Liver (tissue), 9 donors: Measurements from ENCODE around the gene TRIM26. TPM values are rescaled to one million over a fixed set of nuclear protein-coding genes. Genes with fewer than 3 reads are reported as not detected.

Source experiments
- DNase-seq: peaks from one replicate; pipeline ENCODE4 v3.0.0-alpha.2; 2017; ENCODE audit warnings: low spot score
- H3K27ac ChIP-seq, 2 donors: one replicate each; pipeline ENCODE4 v1.7.0; 2013; ENCODE audit warnings: inconsistent platforms in 2 of 2, low read length in 2 of 2, control low read depth in 1 of 2, low read depth in 1 of 2, mild to moderate bottlenecking in 1 of 2
- H3K27me3 ChIP-seq, 4 donors: one replicate each; pipeline versions ENCODE4 v1.6.1 to v1.7.0; 2013; ENCODE audit warnings: low read length in 3 of 4, inconsistent platforms in 1 of 4, mild to moderate bottlenecking in 1 of 4, moderate library complexity in 1 of 4; ENCODE audit not compliant: control insufficient read depth in 4 of 4, insufficient read depth in 4 of 4
- H3K36me3 ChIP-seq, 4 donors: one replicate each; pipeline versions ENCODE4 v1.6.1 to v1.7.0; 2013; ENCODE audit warnings: low read length in 3 of 4, mild to moderate bottlenecking in 3 of 4, low read depth in 1 of 4, moderate library complexity in 1 of 4; ENCODE audit not compliant: control insufficient read depth in 4 of 4, insufficient read depth in 3 of 4
- H3K4me1 ChIP-seq, 4 donors: one replicate each; pipeline versions ENCODE4 v1.6.1 to v1.7.0; 2013; ENCODE audit warnings: low read length in 3 of 4, mild to moderate bottlenecking in 3 of 4, moderate library complexity in 1 of 4; ENCODE audit not compliant: control insufficient read depth in 4 of 4, insufficient read depth in 4 of 4
- H3K4me3 ChIP-seq, 3 donors: one replicate each; pipeline versions ENCODE4 v1.6.1 to v1.7.0; 2013; ENCODE audit warnings: low read length in 3 of 3, control low read depth in 1 of 3, low read depth in 1 of 3, mild to moderate bottlenecking in 1 of 3
- H3K9ac ChIP-seq, 2 donors: one replicate each; pipeline ENCODE4 v1.7.0; 2013; ENCODE audit warnings: low read length in 2 of 2, mild to moderate bottlenecking in 2 of 2, moderate library complexity in 2 of 2, control low read depth in 1 of 2, low read depth in 1 of 2
- H3K9me3 ChIP-seq, 4 donors: one replicate each; pipeline versions ENCODE4 v1.6.1 to v1.7.0; 2013; ENCODE audit warnings: low read length in 3 of 4; ENCODE audit not compliant: control insufficient read depth in 4 of 4
- EGR1 ChIP-seq, 2 donors: IDR thresholded peaks; 2 replicates each; pipeline ENCODE4 v1.6.1; 2016 to 2018; ENCODE audit warnings: antibody characterized with exemption in 2 of 2, low read depth in 2 of 2
- FOXA1 ChIP-seq: IDR thresholded peaks from 2 replicates; pipeline ENCODE4 v1.6.1; 2016; ENCODE audit warnings: antibody characterized with exemption
- FOXA2 ChIP-seq: IDR thresholded peaks from 2 replicates; pipeline ENCODE4 v1.6.1; 2016; ENCODE audit warnings: antibody characterized with exemption
- GABPA ChIP-seq, 2 donors: IDR thresholded peaks in 1 of 2; conservative IDR thresholded peaks in 1 of 2; 2 replicates each; pipeline ENCODE4 v1.6.1; 2016; ENCODE audit warnings: antibody characterized with exemption in 2 of 2, mild to moderate bottlenecking in 1 of 2, moderate library complexity in 1 of 2
- HNF4A ChIP-seq, 2 donors: conservative IDR thresholded peaks; 2 replicates each; pipeline ENCODE4 v1.6.1; 2016; ENCODE audit warnings: antibody characterized with exemption in 2 of 2, mild to moderate bottlenecking in 2 of 2
- HNF4G ChIP-seq: IDR thresholded peaks from 2 replicates; pipeline ENCODE4 v1.6.1; 2016; ENCODE audit warnings: antibody characterized with exemption
- JUND ChIP-seq, 2 donors: IDR thresholded peaks; 2 replicates each; pipeline ENCODE4 v1.6.1; 2016; ENCODE audit warnings: antibody characterized with exemption in 2 of 2
- NR2F2 ChIP-seq: IDR thresholded peaks from 2 replicates; pipeline ENCODE4 v1.6.1; 2016; ENCODE audit warnings: antibody characterized with exemption
- RAD21 ChIP-seq, 2 donors: IDR thresholded peaks; 2 replicates each; pipeline ENCODE4 v1.6.1; 2016; ENCODE audit warnings: antibody characterized with exemption in 2 of 2, mild to moderate bottlenecking in 2 of 2
- RXRA ChIP-seq, 2 donors: IDR thresholded peaks; 2 replicates each; pipeline ENCODE4 v1.6.1; 2017 to 2018; ENCODE audit warnings: antibody characterized with exemption in 2 of 2, mild to moderate bottlenecking in 1 of 2
- SP1 ChIP-seq: IDR thresholded peaks from 2 replicates; pipeline ENCODE4 v1.6.1; 2018; ENCODE audit warnings: antibody characterized with exemption, mild to moderate bottlenecking
- TAF1 ChIP-seq: conservative IDR thresholded peaks from 2 replicates; pipeline ENCODE4 v1.6.1; 2016; ENCODE audit warnings: antibody characterized with exemption, mild to moderate bottlenecking
- YY1 ChIP-seq: IDR thresholded peaks from 2 replicates; pipeline ENCODE4 v1.6.1; 2016; ENCODE audit warnings: antibody characterized with exemption, mild to moderate bottlenecking
- ZBTB33 ChIP-seq: IDR thresholded peaks from 2 replicates; pipeline ENCODE4 v1.6.1; 2016; ENCODE audit warnings: antibody characterized with exemption
- WGBS: extraction: QIAGEN DNeasy Blood & Tissue Kit; methylation state at CpG from one replicate; pipeline ENCODE4 v1.1.7; 2013; 5-methylcytosine and 5-hydroxymethylcytosine counted together
- polyA plus RNA-seq, 2 donors: library from polyadenylated mRNA; stranded (reverse) in 1 of 2; unstranded in 1 of 2; fragments of 200-250 nt in 1 of 2; fragments of >200 nt in 1 of 2; fragmentation: Nextera tagmentation in 1 of 2; extraction: Ambion mirVana in 1 of 2; gene quantifications; one replicate each; pipeline versions ENCODE4 v1.2.1 to v1.2.3, GENCODE V29; 2013 to 2015
- total RNA-seq, 2 donors: library from RNA; depleted of rRNA; stranded (reverse); fragments of >200 nt; gene quantifications; one replicate each; pipeline ENCODE4 v1.2.3, GENCODE V29; 2014
- TF ChIP-seq, protein P1 (sequence below): IDR thresholded peaks from 2 replicates; pipeline ENCODE4 v1.6.1; 2016; ENCODE audit warnings: antibody characterized with exemption
- TF ChIP-seq, protein P2 (sequence below): IDR thresholded peaks from 2 replicates; pipeline ENCODE4 v1.6.1; 2016; ENCODE audit warnings: antibody characterized with exemption
- TF ChIP-seq, protein P3 (sequence below): fragments of 150-350 bp; IDR thresholded peaks from 2 replicates; pipeline ENCODE4 v1.5.1; 2017; ENCODE audit warnings: improper control_type of control experiment, low read depth, low read length; ENCODE audit not compliant: missing input control
- TF ChIP-seq, protein P4 (sequence below): IDR thresholded peaks from 2 replicates; pipeline ENCODE4 v1.6.1; 2016; ENCODE audit warnings: antibody characterized with exemption, mild to moderate bottlenecking
- donor health status: healthy.
- donor health status: healthy.
- donor health status: healthy.
- donor health status: healthy.
- donor health status: healthy.

Gene TRIM26
- total and polyA plus RNA-seq, 4 donors: 14.9 to 50.1 (median 23.9) TPM

GRCh38 chr6:30163090-30163917 lies 49.9 kb downstream of the TRIM26 start, which contains the start of gene TRIM15:
TRIM15 (plus strand) TSS chr6:30163546; CDS start chr6:30163685, 139 bp downstream.
- Histone ChIP-seq H3K9me3 (no peaks in the 10 kb centered on the region), H3K27me3 (no peaks in the 10 kb centered on the region), H3K4me3 (peak within 1 kb of the TSS; percentile 21 to 61 (median 38)), H3K36me3 (peaks cover 0 to 9% (median 6%) of the 10 kb centered on the region in 4 donors), H3K9ac (peak within 1 kb of the TSS in 1 of 2 donors; percentile 76), H3K4me1 (peaks cover 0 to 16% (median 5%) of the 10 kb centered on the region in 4 donors), H3K27ac (peak within 1 kb of the TSS; percentile 74 to 86)
- WGBS: 48% methylated on average over 31 of the region's 31 CpGs
- DNase-seq: no peak
- TF ChIP-seq RAD21 (IDR thresholded peaks at IDR 0.05): no peak
- no peak for TF ChIP-seq TAF1
- no peak for TF ChIP-seq NR2F2
- no peak for TF ChIP-seq FOXA2
- peak; percentile 43 for TF ChIP-seq ZBTB33
- TF ChIP-seq EGR1 (IDR thresholded peaks at IDR 0.05; ENCODE audit: low read depth in 2 of 2): peak; percentile 98
- TF ChIP-seq GABPA (IDR thresholded peaks at IDR 0.05 in 1 of 2, conservative IDR thresholded peaks at IDR 0.05 in 1 of 2): peak in 1 of 2 donors; percentile 82
- TF ChIP-seq HNF4G: peak; percentile 92
- peak; percentile 94 to 95 for TF ChIP-seq HNF4A (conservative IDR thresholded peaks at IDR 0.05)
- TF ChIP-seq, protein P1, sequence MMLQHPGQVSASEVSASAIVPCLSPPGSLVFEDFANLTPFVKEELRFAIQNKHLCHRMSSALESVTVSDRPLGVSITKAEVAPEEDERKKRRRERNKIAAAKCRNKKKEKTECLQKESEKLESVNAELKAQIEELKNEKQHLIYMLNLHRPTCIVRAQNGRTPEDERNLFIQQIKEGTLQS: peak; percentile 75
- TF ChIP-seq, protein P2, sequence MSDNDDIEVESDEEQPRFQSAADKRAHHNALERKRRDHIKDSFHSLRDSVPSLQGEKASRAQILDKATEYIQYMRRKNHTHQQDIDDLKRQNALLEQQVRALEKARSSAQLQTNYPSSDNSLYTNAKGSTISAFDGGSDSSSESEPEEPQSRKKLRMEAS: peak; percentile 56
- peak; percentile 75 for TF ChIP-seq YY1
- TF ChIP-seq, protein P3, sequence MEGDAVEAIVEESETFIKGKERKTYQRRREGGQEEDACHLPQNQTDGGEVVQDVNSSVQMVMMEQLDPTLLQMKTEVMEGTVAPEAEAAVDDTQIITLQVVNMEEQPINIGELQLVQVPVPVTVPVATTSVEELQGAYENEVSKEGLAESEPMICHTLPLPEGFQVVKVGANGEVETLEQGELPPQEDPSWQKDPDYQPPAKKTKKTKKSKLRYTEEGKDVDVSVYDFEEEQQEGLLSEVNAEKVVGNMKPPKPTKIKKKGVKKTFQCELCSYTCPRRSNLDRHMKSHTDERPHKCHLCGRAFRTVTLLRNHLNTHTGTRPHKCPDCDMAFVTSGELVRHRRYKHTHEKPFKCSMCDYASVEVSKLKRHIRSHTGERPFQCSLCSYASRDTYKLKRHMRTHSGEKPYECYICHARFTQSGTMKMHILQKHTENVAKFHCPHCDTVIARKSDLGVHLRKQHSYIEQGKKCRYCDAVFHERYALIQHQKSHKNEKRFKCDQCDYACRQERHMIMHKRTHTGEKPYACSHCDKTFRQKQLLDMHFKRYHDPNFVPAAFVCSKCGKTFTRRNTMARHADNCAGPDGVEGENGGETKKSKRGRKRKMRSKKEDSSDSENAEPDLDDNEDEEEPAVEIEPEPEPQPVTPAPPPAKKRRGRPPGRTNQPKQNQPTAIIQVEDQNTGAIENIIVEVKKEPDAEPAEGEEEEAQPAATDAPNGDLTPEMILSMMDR: no peak
- TF ChIP-seq SP1: peak; percentile 94
- TF ChIP-seq, protein P4, sequence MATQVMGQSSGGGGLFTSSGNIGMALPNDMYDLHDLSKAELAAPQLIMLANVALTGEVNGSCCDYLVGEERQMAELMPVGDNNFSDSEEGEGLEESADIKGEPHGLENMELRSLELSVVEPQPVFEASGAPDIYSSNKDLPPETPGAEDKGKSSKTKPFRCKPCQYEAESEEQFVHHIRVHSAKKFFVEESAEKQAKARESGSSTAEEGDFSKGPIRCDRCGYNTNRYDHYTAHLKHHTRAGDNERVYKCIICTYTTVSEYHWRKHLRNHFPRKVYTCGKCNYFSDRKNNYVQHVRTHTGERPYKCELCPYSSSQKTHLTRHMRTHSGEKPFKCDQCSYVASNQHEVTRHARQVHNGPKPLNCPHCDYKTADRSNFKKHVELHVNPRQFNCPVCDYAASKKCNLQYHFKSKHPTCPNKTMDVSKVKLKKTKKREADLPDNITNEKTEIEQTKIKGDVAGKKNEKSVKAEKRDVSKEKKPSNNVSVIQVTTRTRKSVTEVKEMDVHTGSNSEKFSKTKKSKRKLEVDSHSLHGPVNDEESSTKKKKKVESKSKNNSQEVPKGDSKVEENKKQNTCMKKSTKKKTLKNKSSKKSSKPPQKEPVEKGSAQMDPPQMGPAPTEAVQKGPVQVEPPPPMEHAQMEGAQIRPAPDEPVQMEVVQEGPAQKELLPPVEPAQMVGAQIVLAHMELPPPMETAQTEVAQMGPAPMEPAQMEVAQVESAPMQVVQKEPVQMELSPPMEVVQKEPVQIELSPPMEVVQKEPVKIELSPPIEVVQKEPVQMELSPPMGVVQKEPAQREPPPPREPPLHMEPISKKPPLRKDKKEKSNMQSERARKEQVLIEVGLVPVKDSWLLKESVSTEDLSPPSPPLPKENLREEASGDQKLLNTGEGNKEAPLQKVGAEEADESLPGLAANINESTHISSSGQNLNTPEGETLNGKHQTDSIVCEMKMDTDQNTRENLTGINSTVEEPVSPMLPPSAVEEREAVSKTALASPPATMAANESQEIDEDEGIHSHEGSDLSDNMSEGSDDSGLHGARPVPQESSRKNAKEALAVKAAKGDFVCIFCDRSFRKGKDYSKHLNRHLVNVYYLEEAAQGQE: peak; percentile 69
- TF ChIP-seq RXRA (IDR thresholded peaks at IDR 0.05): peak; percentile 39 to 60
- TF ChIP-seq FOXA1: peak; percentile 21
- peak; percentile 30 to 67 for TF ChIP-seq JUND (IDR thresholded peaks at IDR 0.05)
